ENCODE data around the gene UBAC2. TPM values are rescaled to one million over a fixed set of nuclear protein-coding genes. Genes with fewer than 3 reads are reported as not detected.

UBAC2 gene
- total and polyA plus RNA-seq, 2 donors (not counting 3 experiments of a cell fraction or from before 2014, with no cell fraction given): 45.7 to 54.4 TPM

DNA sequence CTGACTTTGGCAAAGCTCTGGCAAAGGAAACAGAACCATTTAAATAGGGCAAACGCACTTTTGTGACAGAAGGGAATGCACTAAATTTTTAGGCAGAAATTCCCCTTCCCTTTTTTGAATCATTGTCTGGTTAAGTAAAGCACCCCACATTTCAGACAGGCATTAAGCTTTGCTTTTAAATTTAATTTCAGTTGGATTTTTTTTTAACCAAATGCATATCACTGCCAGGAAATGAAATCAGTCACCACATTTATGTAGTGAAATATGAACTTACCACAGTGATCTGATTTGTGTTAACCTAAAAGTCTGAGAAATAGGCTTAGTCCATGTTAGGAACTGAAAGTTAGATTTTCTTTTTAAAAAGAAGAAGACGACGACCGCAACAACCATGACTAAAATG, 95.7 kb downstream of the UBAC2 start:
- no peaks in the 10 kb centered on the region for H3K4me1 ChIP-seq (ENCODE audit: control insufficient read depth, extremely low read depth, insufficient read depth, low read length)
- no TSS peak for BruUV-seq (replicated peaks)
- H3K4me2 ChIP-seq (ENCODE audit: insufficient read depth, low read length): no peak overlapping the region
- ChIA-PET CTCF (interaction anchor here (1.0 to 2.7 kb wide), 3 partner anchors 26 to 141 kb away, joined by 3 to 15 read pairs (median 3); no protein-coding TSS in a partner anchor), POLR2A (no interaction called here)
- H3K27me3 ChIP-seq (ENCODE audit: control insufficient read depth in 2 of 2, insufficient read depth in 2 of 2, low read length in 2 of 2): no peaks in the 10 kb centered on the region
- DNase-seq (ENCODE audit: low read depth, low spot score) (no peak), FAIRE-seq (no peak)
- dilution Hi-C loops (cut with MboI; ENCODE audit: extremely low pct_ligation_motif_present, low sequenced_read_pairs): no loop called here
- intact Hi-C loops (cut with micrococcal nuclease): no loop called here
- no peaks in the 10 kb centered on the region for H3K9me1 ChIP-seq (replicated peaks; ENCODE audit: control insufficient read depth, extremely low read depth, insufficient read depth, low read length)
- no peaks in the 10 kb centered on the region for H4K20me1 ChIP-seq (replicated peaks; ENCODE audit: control insufficient read depth, extremely low read depth, insufficient read depth, low read length)
- no peaks in the 10 kb centered on the region for H3K9me3 ChIP-seq (replicated peaks; ENCODE audit: control insufficient read depth, insufficient read depth, low read length)
- no peak overlapping the region for H3K4me3 ChIP-seq (replicated peaks in 1 of 3; ENCODE audit: insufficient read depth in 1 of 3, low read depth in 1 of 3, low read length in 3 of 3)
- no peak overlapping the region for H3K27ac ChIP-seq (ENCODE audit: insufficient read depth, low read depth, low read length)
- TF ChIP-seq, protein P1, sequence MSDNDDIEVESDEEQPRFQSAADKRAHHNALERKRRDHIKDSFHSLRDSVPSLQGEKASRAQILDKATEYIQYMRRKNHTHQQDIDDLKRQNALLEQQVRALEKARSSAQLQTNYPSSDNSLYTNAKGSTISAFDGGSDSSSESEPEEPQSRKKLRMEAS (IDR thresholded peaks at IDR 0.05; ENCODE audit: insufficient read depth, insufficient read length): no peak
- TF ChIP-seq MYC (IDR thresholded peaks at IDR 0.05; ENCODE audit: low read depth, low read length): no peak
- no peak for TF ChIP-seq GATA2 (IDR thresholded peaks at IDR 0.05; ENCODE audit: insufficient read depth, insufficient read length, low read depth, low read length)
- no peak for TF ChIP-seq POLR2AphosphoS5 (IDR thresholded peaks at IDR 0.05; ENCODE audit: insufficient read depth, low read depth, low read length)
- TF ChIP-seq EZH2 (IDR thresholded peaks at IDR 0.05; ENCODE audit: borderline replicate concordance, low read depth, low read length, severe bottlenecking): no peak
- TF ChIP-seq FOS (IDR thresholded peaks at IDR 0.05; ENCODE audit: borderline replicate concordance, insufficient read depth, low read length): no peak
- TF ChIP-seq JUN (IDR thresholded peaks at IDR 0.05; ENCODE audit: borderline replicate concordance, insufficient read depth, insufficient read length, low read depth): no peak
- TF ChIP-seq, protein P2, sequence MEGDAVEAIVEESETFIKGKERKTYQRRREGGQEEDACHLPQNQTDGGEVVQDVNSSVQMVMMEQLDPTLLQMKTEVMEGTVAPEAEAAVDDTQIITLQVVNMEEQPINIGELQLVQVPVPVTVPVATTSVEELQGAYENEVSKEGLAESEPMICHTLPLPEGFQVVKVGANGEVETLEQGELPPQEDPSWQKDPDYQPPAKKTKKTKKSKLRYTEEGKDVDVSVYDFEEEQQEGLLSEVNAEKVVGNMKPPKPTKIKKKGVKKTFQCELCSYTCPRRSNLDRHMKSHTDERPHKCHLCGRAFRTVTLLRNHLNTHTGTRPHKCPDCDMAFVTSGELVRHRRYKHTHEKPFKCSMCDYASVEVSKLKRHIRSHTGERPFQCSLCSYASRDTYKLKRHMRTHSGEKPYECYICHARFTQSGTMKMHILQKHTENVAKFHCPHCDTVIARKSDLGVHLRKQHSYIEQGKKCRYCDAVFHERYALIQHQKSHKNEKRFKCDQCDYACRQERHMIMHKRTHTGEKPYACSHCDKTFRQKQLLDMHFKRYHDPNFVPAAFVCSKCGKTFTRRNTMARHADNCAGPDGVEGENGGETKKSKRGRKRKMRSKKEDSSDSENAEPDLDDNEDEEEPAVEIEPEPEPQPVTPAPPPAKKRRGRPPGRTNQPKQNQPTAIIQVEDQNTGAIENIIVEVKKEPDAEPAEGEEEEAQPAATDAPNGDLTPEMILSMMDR (IDR thresholded peaks at IDR 0.05; ENCODE audit: extremely low read depth in 1 of 2, insufficient read depth in 1 of 2, low read depth in 1 of 2, low read length in 2 of 2): no peak
- no peak for TF ChIP-seq POLR2A (IDR thresholded peaks at IDR 0.05; ENCODE audit: low read depth, low read length)
- no peaks in the 10 kb centered on the region for H3K79me2 ChIP-seq (ENCODE audit: control insufficient read depth, insufficient read depth, low read length)
- no peaks in the 10 kb centered on the region for H3K36me3 ChIP-seq (ENCODE audit: control insufficient read depth in 2 of 2, extremely low read depth in 1 of 2, insufficient read depth in 2 of 2, low read length in 2 of 2)
- H2AFZ ChIP-seq (ENCODE audit: low read depth, low read length): no peak overlapping the region
- no peak overlapping the region for H3K9ac ChIP-seq (replicated peaks; ENCODE audit: extremely low read depth, insufficient read depth, low read length)
